HG03025 (cell line): ENCODE measurements around the gene UBAC1.
"Not testable (repeated sequence)": the region's sequence is repeated elsewhere in the genome, so short reads cannot be mapped to it uniquely, and the experiment has no call there.

Experiments
- ATAC-seq: cut with Tn5 transposase; IDR thresholded peaks from one replicate; pipeline ENCODE4 v1.9.1; 2021; ENCODE audit warnings: mild to moderate bottlenecking, moderate library complexity; ENCODE audit not compliant: unreplicated experiment, low FRiP score

The UBAC1 gene

DNA sequence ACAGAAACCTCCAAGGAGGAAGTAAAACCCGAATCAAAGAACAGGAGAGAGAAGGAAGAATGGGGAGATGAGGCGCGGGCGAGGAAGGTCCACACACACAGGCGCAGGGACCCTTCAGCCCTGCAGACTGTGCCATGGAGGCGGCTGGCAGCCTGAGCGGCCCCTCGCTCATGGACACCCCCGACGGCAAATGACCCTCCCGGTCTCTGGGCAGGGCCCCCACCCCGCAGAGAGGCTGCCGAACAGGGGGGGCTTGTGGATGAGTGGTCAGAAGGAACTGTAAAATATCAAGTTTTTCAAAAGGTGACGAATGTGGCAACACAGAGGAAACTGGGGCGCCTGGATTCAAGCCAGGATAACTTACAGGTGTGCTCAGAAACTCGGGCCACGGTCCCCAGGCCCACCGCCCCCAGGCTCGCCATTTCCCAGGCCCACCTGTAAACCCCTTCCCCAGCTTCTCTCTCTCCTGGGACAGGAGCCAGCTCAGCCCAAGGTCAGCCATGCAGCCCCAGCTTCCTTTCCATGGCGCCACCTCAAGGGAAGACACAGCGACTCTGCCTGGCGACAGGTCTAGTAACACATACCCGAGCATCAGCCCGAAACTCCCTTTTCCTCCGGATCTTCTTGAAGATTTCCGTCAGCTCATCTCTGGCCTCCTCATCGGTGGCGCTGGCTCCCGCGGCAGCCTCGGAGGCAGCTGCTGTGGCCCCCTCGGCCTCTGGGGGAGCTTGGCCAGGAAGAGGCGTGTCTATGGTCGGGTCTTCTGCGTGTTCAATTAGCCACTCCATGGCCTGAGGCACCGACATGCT lies 16.5 kb downstream of the UBAC1 start:
- no peak for ATAC-seq

DNA sequence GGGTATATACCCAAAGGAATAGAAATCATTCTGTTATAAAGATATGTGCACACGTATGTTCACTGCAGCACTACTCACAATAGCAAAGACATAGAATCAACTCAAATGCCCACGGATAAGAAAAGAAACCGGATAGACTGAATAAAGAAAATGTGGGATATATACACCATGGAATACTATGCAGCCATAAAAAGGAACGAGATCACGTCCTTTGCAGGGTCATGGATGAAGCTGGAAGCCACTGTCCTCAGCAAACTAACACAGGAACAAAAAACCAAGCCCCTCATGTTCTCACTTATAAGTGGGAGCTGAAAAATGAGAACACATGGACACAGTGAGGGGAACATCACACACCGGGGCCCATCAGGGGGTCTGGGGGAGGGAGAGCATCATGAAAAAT lies 17.6 kb downstream of the UBAC1 start:
- not testable (repeated sequence) for ATAC-seq

DNA sequence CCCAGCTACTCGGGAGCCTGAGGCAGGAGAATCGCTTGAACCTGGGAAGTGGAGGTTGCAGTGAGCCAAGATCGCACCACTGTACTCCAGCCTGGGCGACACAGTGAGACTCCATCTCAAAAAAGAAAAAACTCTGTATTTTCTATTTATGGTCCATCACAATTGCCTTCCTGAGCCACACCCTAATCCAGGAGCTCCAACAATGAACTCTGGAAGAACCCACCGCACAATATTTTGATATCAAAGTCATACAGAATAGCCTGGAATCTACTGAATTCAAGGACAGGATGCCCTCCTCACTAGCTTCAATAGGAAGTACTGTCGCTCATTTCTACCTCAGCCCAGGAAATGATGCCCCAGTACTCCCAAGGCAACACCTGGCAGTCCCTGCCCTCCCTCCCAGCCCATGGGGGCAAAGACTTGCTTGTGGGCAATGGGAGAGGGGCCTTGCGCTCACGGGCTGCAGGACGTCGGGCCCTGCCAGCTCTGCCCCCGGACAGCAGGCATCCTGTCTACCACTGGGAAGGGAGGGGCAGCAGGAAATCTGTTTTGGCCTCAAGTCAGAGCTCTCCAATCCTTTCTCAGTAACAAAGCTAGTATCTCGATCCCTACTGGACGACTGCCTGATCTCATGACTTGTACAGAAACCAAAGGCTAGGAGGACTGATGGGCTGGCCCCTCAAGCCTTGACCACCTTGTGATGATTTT lies 19.7 kb downstream of the UBAC1 start:
- no peak for ATAC-seq

GRCh38 chr9:135939351-135940265 lies 21.6 kb downstream of the UBAC1 start:
- no peak for ATAC-seq

DNA sequence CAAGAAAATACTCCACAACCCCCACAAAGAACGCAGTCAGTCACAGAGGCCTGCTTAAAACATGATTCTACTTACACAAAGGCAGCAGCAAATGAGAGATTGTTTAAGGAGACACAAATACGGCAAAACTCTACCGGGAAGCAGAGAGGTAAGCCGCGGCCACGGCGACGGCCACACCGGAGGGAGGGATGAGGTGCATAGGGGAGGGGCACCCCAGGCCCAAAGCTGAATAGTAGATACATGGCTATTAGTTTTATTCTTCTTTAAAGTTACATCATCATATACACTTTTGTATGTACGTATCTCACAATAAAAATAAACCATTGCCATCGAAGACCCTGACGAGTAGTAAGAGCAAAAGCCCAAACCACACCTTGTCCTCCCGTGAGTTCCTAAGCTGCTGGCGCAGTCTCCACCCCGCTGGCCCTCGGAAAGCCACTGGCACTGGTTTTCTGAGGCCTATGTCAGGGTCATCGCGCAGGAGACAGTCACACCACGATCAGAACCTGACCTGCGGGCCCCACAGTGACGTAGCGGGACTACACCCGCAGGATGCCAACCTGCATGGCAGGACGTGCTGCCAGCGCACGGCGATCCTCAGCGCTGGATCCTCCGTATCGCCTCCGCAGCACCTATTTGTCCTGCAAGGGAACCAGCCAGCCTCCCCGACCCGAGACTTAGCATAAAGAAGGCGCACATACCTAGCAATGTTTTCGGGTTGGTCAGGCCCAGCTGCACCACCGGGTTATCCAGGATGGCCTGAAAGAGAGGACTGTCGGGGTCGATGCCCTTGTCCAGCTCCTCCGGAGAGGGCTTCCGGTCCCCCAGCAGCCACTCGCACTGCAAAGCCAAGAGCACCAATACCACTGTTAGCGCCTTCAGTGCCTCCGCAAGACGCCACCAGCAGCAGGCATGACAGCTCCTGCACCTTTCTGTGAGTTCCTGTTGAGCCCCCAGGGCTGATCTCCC lies 23.4 kb downstream of the UBAC1 start:
- ATAC-seq: no peak

GRCh38 chr9:135933114-135933513 lies 28.1 kb downstream of the UBAC1 start:
- no peak for ATAC-seq

DNA sequence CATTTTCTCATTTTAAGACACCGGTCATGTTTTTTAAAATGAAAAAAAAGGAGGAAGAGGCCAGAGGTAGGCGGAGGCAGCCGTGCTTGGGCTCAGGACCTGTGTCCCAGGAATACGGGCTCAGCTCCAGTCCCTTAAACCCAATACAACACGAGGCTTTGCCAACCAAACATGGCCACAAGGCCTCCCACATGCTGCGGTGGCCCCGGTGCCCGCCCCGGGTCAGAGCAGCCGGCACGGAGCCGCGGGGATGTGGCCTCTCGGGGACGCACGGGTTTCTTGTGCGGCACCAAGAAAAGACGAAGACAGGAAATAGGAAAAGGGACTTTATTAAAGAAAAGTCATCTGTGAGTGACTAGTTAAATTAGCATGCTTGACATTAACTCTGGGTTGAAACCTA lies 28.5 kb downstream of the UBAC1 start:
- no peak for ATAC-seq

- ATAC-seq: no peak
Measured at GRCh38 chr9:135931349-135931820, 29.8 kb downstream of the UBAC1 start.

GRCh38 chr9:135930446-135931345 lies 30.5 kb downstream of the UBAC1 start:
- ATAC-seq: no peak

- ATAC-seq: no peak
Measured at GRCh38 chr9:135929656-135930445, 31.3 kb downstream of the UBAC1 start.

GRCh38 chr9:135928731-135929655 lies 32.2 kb downstream of the UBAC1 start:
- ATAC-seq: no peak

GRCh38 chr9:135928074-135928730 lies 33.0 kb downstream of the UBAC1 start:
- no peak for ATAC-seq

- ATAC-seq: no peak
Measured at GRCh38 chr9:135927195-135928013, 33.8 kb downstream of the UBAC1 start.

DNA sequence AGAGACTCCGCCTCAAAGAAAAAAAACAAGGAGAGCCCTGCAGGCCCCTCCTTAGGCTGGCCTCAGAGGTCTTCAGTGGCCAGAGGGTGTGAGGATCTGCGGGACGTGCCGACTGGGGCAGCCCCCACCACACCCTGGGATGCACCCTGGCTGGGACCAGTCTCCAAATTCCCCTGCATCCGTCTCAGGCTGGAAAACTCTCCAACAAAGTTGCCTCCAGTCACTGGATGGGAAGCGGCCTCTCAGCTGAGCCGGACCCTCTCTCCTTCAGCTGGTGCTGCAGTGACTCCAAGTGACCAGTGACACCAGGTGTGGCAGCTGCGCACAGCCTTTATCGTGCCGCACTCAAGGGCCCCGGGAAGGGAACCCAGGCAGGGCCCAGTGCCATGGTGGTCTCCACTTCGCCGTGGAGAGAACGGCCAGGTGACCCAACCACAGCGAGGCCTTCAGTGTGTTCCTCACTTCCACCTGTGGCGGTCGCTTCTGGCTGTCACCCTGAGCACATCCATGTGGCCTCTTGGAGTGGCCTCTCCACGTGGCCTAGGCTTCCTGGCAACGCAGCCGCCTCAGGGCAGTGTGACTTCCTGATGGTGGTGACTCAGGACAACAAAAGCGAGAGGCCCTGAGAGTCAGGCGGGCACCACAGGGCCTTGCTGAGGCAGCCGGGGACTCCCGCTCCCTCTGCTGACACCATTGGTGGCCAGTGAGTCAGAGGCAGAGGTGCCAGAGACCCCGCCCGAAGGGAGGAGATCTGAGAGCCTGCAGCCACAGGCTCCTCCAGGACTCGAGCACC lies 34.6 kb downstream of the UBAC1 start:
- no peak for ATAC-seq
